Measurements from ENCODE around the gene BPIFB6.

DNA sequence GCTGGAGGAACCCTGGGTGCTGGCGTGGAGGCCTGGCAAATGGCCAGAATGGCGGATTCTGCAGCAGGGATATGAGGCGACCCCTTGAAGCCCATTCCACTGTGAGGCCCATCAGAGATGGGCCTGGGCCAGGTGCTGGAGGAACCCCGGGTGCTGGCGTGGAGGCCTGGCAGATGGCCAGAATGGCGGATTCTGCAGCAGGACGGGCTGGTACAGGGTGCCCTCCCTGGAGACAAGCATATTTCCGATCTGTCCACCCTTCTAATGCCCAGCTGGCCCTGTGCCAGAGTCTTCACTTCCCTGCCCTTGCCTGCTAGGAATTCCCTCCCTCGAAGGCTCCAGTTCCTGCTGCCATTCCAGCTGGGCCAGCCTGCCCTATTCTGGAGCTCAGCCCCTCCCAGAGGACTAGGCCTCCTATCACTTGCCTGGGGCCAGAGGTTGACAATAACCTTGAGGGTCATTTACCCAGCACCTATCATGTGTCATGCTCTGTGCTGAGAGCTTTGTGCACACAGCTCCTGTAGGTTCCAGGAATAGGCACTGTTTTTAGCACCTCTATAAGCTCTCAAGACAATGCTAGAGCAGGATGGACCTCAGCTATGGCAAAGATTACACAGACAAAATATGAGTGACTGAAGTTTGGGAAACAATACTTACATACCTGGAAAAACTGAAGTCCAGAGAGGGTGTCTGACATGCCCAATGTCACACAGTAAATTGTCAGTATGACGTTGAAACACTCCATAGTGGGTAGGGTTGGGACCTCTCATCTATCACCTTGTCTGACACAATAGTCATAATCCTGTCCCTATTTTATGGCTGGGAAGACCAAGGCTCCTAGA lies 48.6 kb upstream of the BPIFB6 start:
- TF ChIP-seq EZH2 (IDR thresholded peaks at IDR 0.05; ENCODE audit: borderline replicate concordance, low read depth, low read length, severe bottlenecking) = no peak
- TF ChIP-seq FOS (IDR thresholded peaks at IDR 0.05; ENCODE audit: borderline replicate concordance, insufficient read depth, low read length) = no peak
- TF ChIP-seq, protein P1, sequence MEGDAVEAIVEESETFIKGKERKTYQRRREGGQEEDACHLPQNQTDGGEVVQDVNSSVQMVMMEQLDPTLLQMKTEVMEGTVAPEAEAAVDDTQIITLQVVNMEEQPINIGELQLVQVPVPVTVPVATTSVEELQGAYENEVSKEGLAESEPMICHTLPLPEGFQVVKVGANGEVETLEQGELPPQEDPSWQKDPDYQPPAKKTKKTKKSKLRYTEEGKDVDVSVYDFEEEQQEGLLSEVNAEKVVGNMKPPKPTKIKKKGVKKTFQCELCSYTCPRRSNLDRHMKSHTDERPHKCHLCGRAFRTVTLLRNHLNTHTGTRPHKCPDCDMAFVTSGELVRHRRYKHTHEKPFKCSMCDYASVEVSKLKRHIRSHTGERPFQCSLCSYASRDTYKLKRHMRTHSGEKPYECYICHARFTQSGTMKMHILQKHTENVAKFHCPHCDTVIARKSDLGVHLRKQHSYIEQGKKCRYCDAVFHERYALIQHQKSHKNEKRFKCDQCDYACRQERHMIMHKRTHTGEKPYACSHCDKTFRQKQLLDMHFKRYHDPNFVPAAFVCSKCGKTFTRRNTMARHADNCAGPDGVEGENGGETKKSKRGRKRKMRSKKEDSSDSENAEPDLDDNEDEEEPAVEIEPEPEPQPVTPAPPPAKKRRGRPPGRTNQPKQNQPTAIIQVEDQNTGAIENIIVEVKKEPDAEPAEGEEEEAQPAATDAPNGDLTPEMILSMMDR (IDR thresholded peaks at IDR 0.05; ENCODE audit: extremely low read depth in 1 of 2, insufficient read depth in 1 of 2, low read depth in 1 of 2, low read length in 2 of 2) = no peak
- no peak for TF ChIP-seq POLR2A (IDR thresholded peaks at IDR 0.05; ENCODE audit: low read depth, low read length)
- TF ChIP-seq POLR2AphosphoS5 (IDR thresholded peaks at IDR 0.05; ENCODE audit: insufficient read depth, low read depth, low read length) = no peak
- no peak for TF ChIP-seq MYC (IDR thresholded peaks at IDR 0.05; ENCODE audit: low read depth, low read length)
- no peak for TF ChIP-seq MAX (IDR thresholded peaks at IDR 0.05; ENCODE audit: insufficient read depth, insufficient read length)
- no peak for TF ChIP-seq JUN (IDR thresholded peaks at IDR 0.05; ENCODE audit: borderline replicate concordance, insufficient read depth, insufficient read length, low read depth)

All from endothelial cell of umbilical vein (primary cell).